H1 (cell line): ENCODE data around the gene KCTD10. TPM values are rescaled to one million over a fixed set of nuclear protein-coding genes. Genes with fewer than 3 reads are reported as not detected.

Source experiments
- CTCF ChIA-PET: fragments of 300-600 bp; sonication (Branson Sonifier 250); formaldehyde crosslinking; loops from one replicate; lab custom pipeline; 2021; ENCODE audit not compliant: partially characterized antibody; lab: Charles Lee
- POLR2A ChIA-PET: fragments of 300-600 bp; sonication (Branson Sonifier 250); formaldehyde crosslinking; loops from one replicate; lab custom pipeline; 2021; ENCODE audit warnings: inconsistent platforms; ENCODE audit not compliant: partially characterized antibody; lab: Charles Lee
- DNase-seq, 2 experiments: peaks; one replicate each; pipeline versions ENCODE4 v3.0.0 to v3.0.0-alpha.2; 2010 to 2022; ENCODE audit warnings: low spot score in 2 of 2, low read depth in 1 of 2, mixed read lengths in 1 of 2
- FAIRE-seq: peaks from 2 replicates; lab custom pipeline; 2011; peaks lifted over from hg19 to GRCh38; lab: Jason Lieb, UNC
- H2AFZ ChIP-seq: 2 replicates; pipeline ENCODE4 v1.8.1; 2012; ENCODE audit warnings: low read length, inconsistent platforms
- H2AK5ac ChIP-seq: 2 replicates; pipeline ENCODE4 v1.6.1; 2013; ENCODE audit warnings: low read depth, low read length
- H2BK120ac ChIP-seq: replicated peaks from 2 replicates; pipeline ENCODE3; 2013; ENCODE audit warnings: low read depth, low read length, inconsistent platforms
- H2BK12ac ChIP-seq: 2 replicates; pipeline ENCODE4 v1.6.1; 2013; ENCODE audit warnings: low read depth, low read length
- H2BK15ac ChIP-seq: 2 replicates; pipeline ENCODE4 v1.6.1; 2013; ENCODE audit warnings: low read length
- H2BK20ac ChIP-seq: 2 replicates; pipeline ENCODE4 v1.6.1; 2013; ENCODE audit warnings: low read length
- H2BK5ac ChIP-seq: 2 replicates; pipeline ENCODE4 v1.6.1; 2013; ENCODE audit warnings: low read depth, low read length
- H3K14ac ChIP-seq: 2 replicates; pipeline ENCODE4 v1.6.1; 2013; ENCODE audit warnings: inconsistent platforms; ENCODE audit not compliant: insufficient read length
- H3K18ac ChIP-seq: 2 replicates; pipeline ENCODE4 v1.6.1; 2013; ENCODE audit warnings: low read length; ENCODE audit errors: extremely low read depth
- H3K23ac ChIP-seq: 2 replicates; pipeline ENCODE4 v1.6.1; 2013; ENCODE audit warnings: inconsistent platforms; ENCODE audit not compliant: insufficient read length
- H3K23me2 ChIP-seq: 2 replicates; pipeline ENCODE4 v1.6.1; 2013; ENCODE audit warnings: low read depth, low read length
- H3K27ac ChIP-seq: 2 replicates; pipeline ENCODE4 v1.6.1; 2011; ENCODE audit warnings: low read depth, low read length, inconsistent platforms
- H3K27me3 ChIP-seq, 4 experiments: replicated peaks in 1 of 4; 1 replicate in 1 of 4; 2 replicates in 3 of 4; pipeline versions ENCODE4 v1.6.1 to v1.8.1; 2011 to 2013; ENCODE audit warnings: low read length in 3 of 4, mild to moderate bottlenecking in 3 of 4, inconsistent platforms in 2 of 4, mixed read lengths in 2 of 4, moderate library complexity in 1 of 4; ENCODE audit not compliant: control insufficient read depth in 3 of 4, insufficient read depth in 3 of 4; ENCODE audit errors: extremely low read depth in 1 of 4
- H3K36me3 ChIP-seq, 4 experiments: 2 replicates each; pipeline versions ENCODE4 v1.6.1 to v1.8.1; 2011 to 2013; ENCODE audit warnings: mild to moderate bottlenecking in 4 of 4, low read length in 3 of 4, moderate library complexity in 2 of 4, control low read depth in 1 of 4, inconsistent platforms in 1 of 4; ENCODE audit not compliant: insufficient read depth in 4 of 4, control insufficient read depth in 2 of 4
- H3K4ac ChIP-seq: replicated peaks from 2 replicates; pipeline ENCODE3; 2013; ENCODE audit warnings: low read length, low read depth, mixed read lengths, inconsistent platforms; ENCODE audit not compliant: insufficient read length
- H3K4me1 ChIP-seq, 4 experiments: replicated peaks in 1 of 4; 1 replicate in 1 of 4; 2 replicates in 3 of 4; pipeline versions ENCODE4 v1.6.1 to v1.8.1; 2011 to 2013; ENCODE audit warnings: low read length in 3 of 4, inconsistent platforms in 2 of 4, mixed read lengths in 1 of 4; ENCODE audit not compliant: insufficient read depth in 4 of 4, control insufficient read depth in 3 of 4
- H3K4me2 ChIP-seq, 2 experiments: 2 replicates each; pipeline versions ENCODE4 v1.6.1 to v1.8.1; 2011 to 2013; ENCODE audit warnings: low read depth in 2 of 2, low read length in 2 of 2, control low read depth in 1 of 2, inconsistent platforms in 1 of 2, mild to moderate bottlenecking in 1 of 2; ENCODE audit not compliant: insufficient read depth in 1 of 2
- H3K4me3 ChIP-seq, 4 experiments: fragments of 200-600, 300-600 bp in 1 of 4; sonication (generic), shearing (Covaris generic), sonication (Bioruptor Twin) in 1 of 4; 2 replicates each; pipeline versions ENCODE4 v1.5.1 to v1.8.1; 2011 to 2016; ENCODE audit warnings: low read length in 4 of 4, low read depth in 3 of 4, control low read depth in 2 of 4, inconsistent platforms in 2 of 4, mild to moderate bottlenecking in 2 of 4, mixed read lengths in 1 of 4, moderate library complexity in 1 of 4; ENCODE audit not compliant: insufficient read depth in 2 of 4; ENCODE audit errors: extremely low read depth in 1 of 4
- H3K56ac ChIP-seq: replicated peaks from 2 replicates; pipeline ENCODE3; 2013; ENCODE audit warnings: low read depth, mild to moderate bottlenecking, mixed read lengths, low read length, inconsistent platforms; ENCODE audit not compliant: insufficient read length
- H3K79me1 ChIP-seq: 2 replicates; pipeline ENCODE4 v1.6.1; 2013; ENCODE audit warnings: low read depth, low read length, control low read depth
- H3K79me2 ChIP-seq, 2 experiments: 2 replicates each; pipeline versions ENCODE4 v1.6.1 to v1.8.1; 2012 to 2013; ENCODE audit warnings: low read length in 2 of 2, mild to moderate bottlenecking in 2 of 2, inconsistent platforms in 1 of 2; ENCODE audit not compliant: insufficient read depth in 2 of 2, control insufficient read depth in 1 of 2
- H3K9ac ChIP-seq, 4 experiments: replicated peaks in 1 of 4; 1 replicate in 1 of 4; 2 replicates in 3 of 4; pipeline versions ENCODE4 v1.6.1 to v1.8.1; 2011 to 2013; ENCODE audit warnings: low read depth in 3 of 4, low read length in 3 of 4, control low read depth in 2 of 4, mild to moderate bottlenecking in 2 of 4, moderate library complexity in 2 of 4, inconsistent platforms in 1 of 4; ENCODE audit errors: extremely low read depth in 1 of 4
- H3K9me3 ChIP-seq, 2 experiments: 2 replicates each; pipeline versions ENCODE4 v1.6.1 to v1.8.1; 2012 to 2013; ENCODE audit warnings: mild to moderate bottlenecking in 2 of 2, moderate library complexity in 2 of 2, control low read depth in 1 of 2, inconsistent platforms in 1 of 2, low read depth in 1 of 2, low read length in 1 of 2, mixed read lengths in 1 of 2; ENCODE audit not compliant: insufficient read depth in 2 of 2
- H4K20me1 ChIP-seq, 2 experiments: replicated peaks in 1 of 2; 2 replicates each; pipeline versions ENCODE3 to v1.8.1; 2011 to 2013; ENCODE audit warnings: inconsistent platforms in 2 of 2, low read length in 2 of 2, mild to moderate bottlenecking in 1 of 2; ENCODE audit not compliant: insufficient read depth in 2 of 2, control insufficient read depth in 1 of 2
- H4K5ac ChIP-seq: 2 replicates; pipeline ENCODE4 v1.6.1; 2013; ENCODE audit warnings: low read length, low read depth, mixed read lengths, inconsistent platforms; ENCODE audit not compliant: insufficient read length
- H4K8ac ChIP-seq: 2 replicates; pipeline ENCODE4 v1.8.0; 2013; ENCODE audit warnings: mild to moderate bottlenecking, moderate library complexity, low read length, inconsistent platforms; ENCODE audit not compliant: insufficient read depth; ENCODE audit errors: extremely low read depth
- H4K91ac ChIP-seq: replicated peaks from 2 replicates; pipeline ENCODE3; 2013; ENCODE audit warnings: low read length, mixed read lengths, inconsistent platforms; ENCODE audit not compliant: insufficient read length
- TAF7 ChIP-seq: optimal IDR thresholded peaks from 2 replicates; pipeline ENCODE3; 2011; ENCODE audit warnings: low read depth, mild to moderate bottlenecking, inconsistent platforms, low read length, moderate library complexity, borderline replicate concordance
- WGBS, 2 experiments: shearing (Covaris generic) in 1 of 2; methylation state at CpG; one replicate each; pipeline versions ENCODE4 v1.1.6 to v1.1.7; 2013 to 2015; ENCODE audit warnings: low lambda C conversion rate in 2 of 2, mixed read lengths in 2 of 2, inconsistent platforms in 1 of 2, low coverage in 1 of 2, missing lambda C conversion rate in 1 of 2; ENCODE audit not compliant: insufficient replicate concordance in 2 of 2, insufficient coverage in 1 of 2, insufficient read length in 1 of 2; ENCODE audit errors: extremely low coverage in 1 of 2, missing lambda C conversion rate in 1 of 2; 5-methylcytosine and 5-hydroxymethylcytosine counted together
- polyA plus RNA-seq, 7 experiments: library from polyadenylated mRNA; depleted of rRNA in 3 of 7; stranded (reverse) in 5 of 7; unstranded in 2 of 7; fragments of >200 nt in 5 of 7; fragments of 200-250 nt in 2 of 7; gene quantifications; 1 replicate in 5 of 7; 2 replicates in 1 of 7; 4 replicates in 1 of 7; pipeline versions ENCODE4 v1.2.1 to v1.2.3, GENCODE V29; 2011 to 2013; ENCODE audit warnings: missing spikeins in 2 of 7, mixed read lengths in 2 of 7
- total RNA-seq: library from RNA; stranded (reverse); fragmentation: NEBNext Ultra II Directional; extraction: Animal tissue kit (Norgen Biotek cat#: 25700); gene quantifications from 2 replicates; pipeline ENCODE4 v1.2.1, GENCODE V29; 2021

KCTD10 gene
- total and polyA plus RNA-seq, 2 of the 8 experiments (the other 6 are each of a cell fraction or from before 2014, with no cell fraction given) = 45.3 to 52.4 TPM

- peaks cover 6% of the 10 kb centered on the region for H3K79me1 ChIP-seq
- peak overlapping the region; percentile 4 for H2BK120ac ChIP-seq
- H3K23me2 ChIP-seq = peaks cover 2% of the 10 kb centered on the region; the same call in 1 of the 2 replicates
- no peaks in the 10 kb centered on the region for H4K20me1 ChIP-seq
- H3K27ac ChIP-seq = peak overlapping the region; percentile 81
- no peaks in the 10 kb centered on the region for H3K27me3 ChIP-seq
- peak overlapping the region; percentile 26; the same call in 1 of the 2 replicates for H3K18ac ChIP-seq
- no peak overlapping the region for H3K4ac ChIP-seq
- peak overlapping the region; percentile 80 for H4K5ac ChIP-seq
- no peak overlapping the region for H3K14ac ChIP-seq
- peak overlapping the region; percentile 99 for H2BK5ac ChIP-seq
- no peak overlapping the region for H2BK15ac ChIP-seq
- no peak overlapping the region for H2AFZ ChIP-seq
- peak overlapping the region; percentile 63 to 89 for H3K4me2 ChIP-seq
- H3K9ac ChIP-seq = peak overlapping the region in 1 of 4 experiments; percentile 46; a peak in 2 of 7 replicates
- peak overlapping the region; percentile 89; the same call in 1 of the 2 replicates for H2AK5ac ChIP-seq
- peaks cover 40 to 66% (median 52%) of the 10 kb centered on the region in 4 experiments for H3K4me1 ChIP-seq
- POLR2A ChIA-PET = interaction anchor here (1.2 to 2.7 kb wide), 5 partner anchors 11 to 37 kb away, joined by 3 to 14 read pairs (median 11); partner anchors contain the start of genes KCTD10 and UBE3B
- peaks cover 14 to 40% (median 31%) of the 10 kb centered on the region in 4 experiments; a peak in 7 of 8 replicates for H3K36me3 ChIP-seq
- peak overlapping the region; percentile 96; the same call in 1 of the 2 replicates for H2BK12ac ChIP-seq
- peak overlapping the region in 1 of 4 experiments; percentile 33; a peak in 1 of 8 replicates for H3K4me3 ChIP-seq
- no peak overlapping the region for H3K23ac ChIP-seq
- WGBS, 2 experiments = 50% methylated on average over 6 of the region's 6 CpGs; no CpG with 5 or more reads in 1 of the 2 experiments
- peak overlapping the region; percentile 48 for H3K56ac ChIP-seq
- FAIRE-seq = no peak
- H3K79me2 ChIP-seq = peaks cover 9 to 61% of the 10 kb centered on the region in 2 experiments
- CTCF ChIA-PET = interaction anchor here (2.5 kb wide), 2 partner anchors 10 to 25 kb away, joined by 7 to 16 read pairs; no protein-coding TSS in a partner anchor
- H4K91ac ChIP-seq = peak overlapping the region; percentile 77
- no peak overlapping the region for H4K8ac ChIP-seq
- 0 out of 2 replicates have a peak overlapping the region, but pooled peaks have one; percentile 6 for H2BK20ac ChIP-seq
- no peaks in the 10 kb centered on the region for H3K9me3 ChIP-seq
- DNase-seq = no peak
- no peak for TF ChIP-seq TAF7
Observed at GRCh38 chr12:109459247-109459646, 17.9 kb downstream of the KCTD10 start.
